Measurements from ENCODE around the gene WDR62.

Gene WDR62

DNA sequence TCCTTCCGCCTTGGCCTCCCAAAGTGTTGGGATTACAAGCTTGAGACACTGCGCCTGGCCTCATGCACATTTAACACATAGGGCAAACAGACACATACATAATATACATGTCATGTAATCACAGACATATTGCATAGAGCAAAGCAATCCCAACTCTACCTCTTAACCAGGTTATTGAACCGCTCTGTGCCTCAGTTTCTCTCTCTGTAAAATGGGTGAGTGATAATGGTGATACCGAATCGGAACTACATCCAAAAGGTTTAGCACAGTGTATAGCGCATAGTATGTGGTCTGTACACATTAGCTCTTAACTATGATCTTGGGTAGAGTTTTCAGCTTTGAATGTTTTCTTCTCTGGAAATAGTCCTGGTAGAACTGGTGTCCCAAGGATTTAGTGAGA is 89.9 kb downstream of the WDR62 start:
- Histone ChIP-seq H4K20me1 (ENCODE audit: insufficient read depth, low read length) (peaks cover 10% of the 10 kb centered on the region), H3K4me1 (ENCODE audit: low read length) (peaks cover 6% of the 10 kb centered on the region), H3K79me2 (ENCODE audit: low read length) (peaks cover 19% of the 10 kb centered on the region), H3K4me3 (ENCODE audit: low read length) (no peak overlapping the region), H3K36me3 (replicated peaks; ENCODE audit: low read depth, low read length) (peaks cover 48% of the 10 kb centered on the region), H2AFZ (ENCODE audit: low read depth, low read length) (no peak overlapping the region), H3K9ac (ENCODE audit: low read length) (no peak overlapping the region), H3K4me2 (ENCODE audit: low read length) (no peak overlapping the region), H3K27me3 (ENCODE audit: low read depth, low read length) (no peaks in the 10 kb centered on the region), H3K9me3 (ENCODE audit: insufficient read depth, low read length) (no peaks in the 10 kb centered on the region), H3K27ac (ENCODE audit: low read length) (no peak overlapping the region)
- no peak for TF ChIP-seq EZH2phosphoT487 (IDR thresholded peaks at IDR 0.05; ENCODE audit: low read depth)
- TF ChIP-seq CTCF (IDR thresholded peaks at IDR 0.05; ENCODE audit: low read depth, low read length) = no peak

- H3K36me3 ChIP-seq (replicated peaks; ENCODE audit: low read depth, low read length) = peaks cover 50% of the 10 kb centered on the region
- no peak overlapping the region for H3K4me2 ChIP-seq (ENCODE audit: low read length)
- H3K9ac ChIP-seq (ENCODE audit: low read length) = no peak overlapping the region
- H3K27ac ChIP-seq (ENCODE audit: low read length) = no peak overlapping the region
- H3K79me2 ChIP-seq (ENCODE audit: low read length) = no peaks in the 10 kb centered on the region
- TF ChIP-seq CTCF (IDR thresholded peaks at IDR 0.05; ENCODE audit: low read depth, low read length) (no peak), EZH2phosphoT487 (IDR thresholded peaks at IDR 0.05; ENCODE audit: low read depth) (no peak)
- no peak overlapping the region for H3K4me3 ChIP-seq (ENCODE audit: low read length)
- no peaks in the 10 kb centered on the region; the same call in 1 of the 2 replicates for H4K20me1 ChIP-seq (ENCODE audit: insufficient read depth, low read length)
- H3K4me1 ChIP-seq (ENCODE audit: low read length) = no peaks in the 10 kb centered on the region
- no peak overlapping the region for H2AFZ ChIP-seq (ENCODE audit: low read depth, low read length)
- no peaks in the 10 kb centered on the region for H3K27me3 ChIP-seq (ENCODE audit: low read depth, low read length)
- no peaks in the 10 kb centered on the region for H3K9me3 ChIP-seq (ENCODE audit: insufficient read depth, low read length)
Observed at GRCh38 chr19:36149673-36150406, 95.1 kb downstream of the WDR62 start.

- Histone ChIP-seq H3K4me2 (ENCODE audit: low read length) (no peak overlapping the region), H3K79me2 (ENCODE audit: low read length) (no peaks in the 10 kb centered on the region), H3K4me3 (ENCODE audit: low read length) (no peak overlapping the region), H3K27me3 (ENCODE audit: low read depth, low read length) (no peaks in the 10 kb centered on the region), H3K27ac (ENCODE audit: low read length) (no peak overlapping the region), H2AFZ (ENCODE audit: low read depth, low read length) (no peak overlapping the region), H3K9me3 (ENCODE audit: insufficient read depth, low read length) (no peaks in the 10 kb centered on the region), H3K36me3 (replicated peaks; ENCODE audit: low read depth, low read length) (peaks cover 46% of the 10 kb centered on the region), H3K9ac (ENCODE audit: low read length) (no peak overlapping the region), H4K20me1 (ENCODE audit: insufficient read depth, low read length) (no peaks in the 10 kb centered on the region; the same call in 1 of the 2 replicates), H3K4me1 (ENCODE audit: low read length) (no peaks in the 10 kb centered on the region)
- TF ChIP-seq CTCF (IDR thresholded peaks at IDR 0.05; ENCODE audit: low read depth, low read length) (no peak), EZH2phosphoT487 (IDR thresholded peaks at IDR 0.05; ENCODE audit: low read depth) (no peak)
Observed at GRCh38 chr19:36150586-36150985, 95.9 kb downstream of the WDR62 start.

- Histone ChIP-seq H3K4me3 (ENCODE audit: low read length) (no peak overlapping the region), H3K27me3 (ENCODE audit: low read depth, low read length) (no peaks in the 10 kb centered on the region), H3K4me2 (ENCODE audit: low read length) (no peak overlapping the region), H3K4me1 (ENCODE audit: low read length) (no peaks in the 10 kb centered on the region), H3K9ac (ENCODE audit: low read length) (no peak overlapping the region), H3K9me3 (ENCODE audit: insufficient read depth, low read length) (no peaks in the 10 kb centered on the region), H3K27ac (ENCODE audit: low read length) (no peak overlapping the region), H3K36me3 (replicated peaks; ENCODE audit: low read depth, low read length) (peaks cover 38% of the 10 kb centered on the region), H4K20me1 (ENCODE audit: insufficient read depth, low read length) (no peaks in the 10 kb centered on the region; the same call in 1 of the 2 replicates), H3K79me2 (ENCODE audit: low read length) (no peaks in the 10 kb centered on the region), H2AFZ (ENCODE audit: low read depth, low read length) (no peak overlapping the region)
- TF ChIP-seq EZH2phosphoT487 (IDR thresholded peaks at IDR 0.05; ENCODE audit: low read depth) = no peak
- TF ChIP-seq CTCF (IDR thresholded peaks at IDR 0.05; ENCODE audit: low read depth, low read length) = no peak
Observed at GRCh38 chr19:36151144-36152018, 96.7 kb downstream of the WDR62 start.
